HG03095 (cell line): ENCODE results near the gene HTR3C.
"Not testable (repeated sequence)": the region's sequence is repeated elsewhere in the genome, so short reads cannot be mapped to it uniquely, and the experiment has no call there.

Experiments
- ATAC-seq: cut with Tn5 transposase; IDR thresholded peaks from one replicate; pipeline ENCODE4 v1.9.1; 2021; ENCODE audit warnings: moderate library complexity; ENCODE audit not compliant: unreplicated experiment

The HTR3C gene

DNA sequence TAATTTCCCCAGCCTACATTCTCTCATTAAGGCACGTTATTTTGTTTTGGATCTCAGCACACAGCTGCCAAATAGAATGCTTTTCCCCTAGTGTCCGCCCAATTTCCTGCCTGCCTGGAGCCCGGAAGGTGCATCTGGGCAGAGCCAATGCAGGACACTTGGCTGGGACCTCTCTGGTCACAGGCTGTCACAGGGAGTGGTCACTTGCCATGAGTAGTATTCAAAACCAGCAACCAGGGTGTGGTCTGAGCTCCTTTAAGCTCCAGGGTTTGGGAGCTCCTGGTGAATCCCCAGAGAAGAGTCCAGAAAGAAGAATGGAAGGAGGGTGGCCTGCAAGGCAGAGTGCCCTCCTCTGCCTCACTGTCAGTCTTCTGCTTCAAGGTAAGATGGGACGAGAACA is at the start of gene HTR3C:
TSS of gene HTR3C (plus strand) at position 281 of the 400 bp plus-strand sequence. CDS start at position 315, 34 bp downstream.
- no peak for ATAC-seq

DNA sequence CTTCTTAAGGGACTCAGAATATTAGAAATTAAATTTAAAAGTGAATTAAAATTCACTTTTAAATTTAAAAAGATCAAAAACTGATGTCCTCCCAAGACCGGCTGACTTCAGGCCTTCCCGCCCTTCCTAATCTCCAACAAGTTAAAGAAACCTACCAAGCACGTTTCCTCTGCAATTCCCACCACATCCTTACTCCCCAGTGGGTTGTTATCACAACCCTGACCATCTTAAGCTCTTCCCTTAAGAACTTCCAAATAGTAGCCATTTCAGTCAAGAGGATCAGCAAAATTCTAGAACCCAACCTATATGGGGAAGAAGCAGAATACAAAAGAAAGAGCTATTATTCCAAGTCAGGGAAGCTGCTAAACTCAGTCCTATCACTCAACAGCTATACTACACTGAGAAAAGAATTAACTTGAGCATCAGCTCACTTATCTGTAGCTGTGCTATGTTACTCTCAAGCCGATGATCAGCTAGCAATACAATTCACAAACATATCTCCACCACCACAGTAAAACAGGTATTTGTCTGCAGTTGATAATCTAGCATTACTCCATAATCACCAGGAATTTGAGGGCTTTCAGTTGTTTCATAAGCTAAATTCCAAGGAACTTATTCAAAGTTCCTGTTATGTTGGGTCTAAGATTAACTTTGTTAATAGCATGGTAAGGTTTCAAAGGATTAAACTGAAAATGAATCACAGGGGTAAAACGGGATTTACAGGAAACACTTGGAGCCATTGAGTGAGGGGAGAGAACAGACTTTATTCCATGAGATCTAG is 49.5 kb upstream of the HTR3C start:
- ATAC-seq: no peak

DNA sequence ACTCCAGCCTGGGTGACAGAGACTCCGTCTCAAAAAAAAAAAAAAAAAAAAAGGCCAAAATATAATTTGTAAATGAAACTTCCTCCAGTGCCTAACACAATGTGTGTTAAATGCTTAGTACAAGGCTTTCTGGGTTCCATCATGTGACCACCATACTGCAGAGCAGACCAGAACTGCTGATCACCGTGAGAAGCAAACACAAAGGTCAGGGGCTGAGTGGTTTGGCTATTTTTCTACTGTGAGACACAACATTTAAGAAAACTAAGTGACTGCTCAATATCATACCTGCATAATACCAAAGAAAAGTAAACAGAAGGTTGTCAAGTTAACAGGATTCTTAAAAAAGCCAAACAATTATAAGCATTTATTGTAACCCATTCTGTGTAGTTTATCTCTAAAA is 48.4 kb upstream of the HTR3C start:
- ATAC-seq: no peak

- peak; percentile 63 for ATAC-seq
Measured at GRCh38 chr3:184005941-184006507, 46.8 kb upstream of the HTR3C start.

- ATAC-seq: not testable (repeated sequence)
Measured at GRCh38 chr3:184007143-184007813, 45.6 kb upstream of the HTR3C start.

GRCh38 chr3:184008161-184008560 is 44.7 kb upstream of the HTR3C start:
- ATAC-seq: no peak

- no peak for ATAC-seq
Measured at GRCh38 chr3:184011230-184011876, 41.5 kb upstream of the HTR3C start.

- ATAC-seq: no peak
Measured at GRCh38 chr3:184011937-184012889, 40.6 kb upstream of the HTR3C start.

DNA sequence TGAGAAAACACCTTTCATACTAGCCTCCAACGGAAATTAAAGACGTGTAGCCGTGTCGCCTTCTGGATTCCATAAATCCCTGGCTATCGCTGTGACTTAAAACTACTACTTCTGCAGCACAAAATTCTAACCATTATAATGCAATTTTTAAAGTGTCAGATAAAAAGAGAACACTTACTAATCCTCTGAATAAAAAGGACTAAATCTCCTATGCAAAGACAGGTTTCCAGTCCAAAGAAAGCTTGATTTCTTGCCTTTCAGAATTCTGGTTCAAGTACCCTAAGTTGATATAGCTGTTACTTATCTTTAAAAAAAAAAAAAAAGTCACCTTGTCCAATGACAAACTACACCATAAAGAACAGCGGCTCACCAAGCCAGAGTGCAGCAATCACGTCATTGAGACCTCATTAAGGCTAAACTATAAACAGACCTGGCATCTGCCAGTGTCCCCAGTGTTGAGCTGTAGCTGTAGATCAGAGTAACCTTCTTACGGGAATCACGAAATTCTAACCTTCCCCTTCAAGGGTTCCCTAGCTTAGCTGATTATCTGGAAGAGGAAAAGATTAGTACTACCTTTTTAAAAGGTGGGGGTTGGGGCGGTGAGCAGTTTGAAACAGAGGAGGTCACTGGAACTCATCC is 37.3 kb upstream of the HTR3C start:
- no peak for ATAC-seq

DNA sequence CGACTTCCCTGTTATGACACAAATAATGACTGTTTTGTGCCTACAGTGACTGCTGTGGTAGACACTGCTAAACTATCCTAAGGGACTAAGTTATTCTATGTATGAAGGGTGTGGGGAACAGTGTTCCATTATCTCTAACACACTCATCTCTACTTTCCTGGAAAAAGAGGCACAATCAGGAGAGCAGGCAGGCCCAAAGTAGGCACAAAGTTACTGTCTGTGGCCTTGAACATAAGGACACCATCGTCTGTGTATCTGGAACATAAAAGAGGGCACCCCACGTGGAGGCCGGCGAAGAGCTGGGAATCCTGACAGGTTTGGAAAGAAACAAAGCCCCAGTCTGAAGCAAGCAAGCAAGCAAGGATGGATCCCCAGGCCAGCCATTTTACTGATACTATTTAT is 36.7 kb upstream of the HTR3C start:
- no peak for ATAC-seq

- peak; percentile 64 for ATAC-seq
Measured at GRCh38 chr3:184016811-184017671, 35.8 kb upstream of the HTR3C start.

GRCh38 chr3:184017672-184018423 is 35.0 kb upstream of the HTR3C start, which contains the start of gene ABCC5:
ABCC5 (minus strand) TSS chr3:184017884; CDS start chr3:184014392, 3,492 bp downstream.
- ATAC-seq: peak; percentile 97

DNA sequence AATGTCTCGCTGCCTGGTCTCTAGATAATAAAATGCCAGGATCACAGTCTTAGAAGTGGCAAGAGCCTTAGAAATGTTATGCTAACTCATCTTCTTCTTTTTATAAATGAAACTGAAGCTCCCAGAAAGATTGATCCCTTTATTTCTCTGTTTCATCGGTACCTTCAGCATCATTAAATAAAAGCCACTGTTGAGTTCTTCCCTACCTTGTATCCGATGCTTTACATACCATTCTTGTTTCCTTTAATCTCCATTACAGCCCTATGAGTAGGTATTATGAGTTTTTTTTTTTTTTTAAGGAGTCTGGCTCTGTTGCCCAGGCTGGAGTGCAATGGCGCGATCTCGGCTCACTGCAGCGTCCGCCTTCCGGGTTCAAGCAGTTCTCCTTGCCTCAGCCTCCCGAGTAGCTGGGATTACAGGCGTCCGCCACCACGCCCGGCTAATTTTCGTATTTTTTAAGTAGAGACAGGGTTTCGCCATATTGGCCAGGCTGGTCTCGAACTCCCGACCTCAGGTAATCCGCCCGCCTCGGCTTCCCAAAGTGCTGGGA is 34.3 kb upstream of the HTR3C start:
- ATAC-seq: no peak

- no peak for ATAC-seq
Measured at GRCh38 chr3:184022323-184022722, 30.5 kb upstream of the HTR3C start.

- not testable (repeated sequence) for ATAC-seq
Measured at GRCh38 chr3:184025256-184025655, 27.6 kb upstream of the HTR3C start.

GRCh38 chr3:184028275-184028890 is 24.5 kb upstream of the HTR3C start:
- ATAC-seq: not testable (repeated sequence)

- ATAC-seq: no peak
Measured at GRCh38 chr3:184029443-184029842, 23.4 kb upstream of the HTR3C start.
